Measurements from ENCODE around the gene SLC9A5. TPM values are rescaled to one million over a fixed set of nuclear protein-coding genes. Genes with fewer than 3 reads are reported as not detected.
A peak's percentile ranks its signal among the peaks of the same experiment; 100 is the strongest.

Gene SLC9A5
- total and polyA plus RNA-seq, 2 donors (not counting 3 experiments of a cell fraction or from before 2014, with no cell fraction given): 2.7 to 2.8 TPM

DNA sequence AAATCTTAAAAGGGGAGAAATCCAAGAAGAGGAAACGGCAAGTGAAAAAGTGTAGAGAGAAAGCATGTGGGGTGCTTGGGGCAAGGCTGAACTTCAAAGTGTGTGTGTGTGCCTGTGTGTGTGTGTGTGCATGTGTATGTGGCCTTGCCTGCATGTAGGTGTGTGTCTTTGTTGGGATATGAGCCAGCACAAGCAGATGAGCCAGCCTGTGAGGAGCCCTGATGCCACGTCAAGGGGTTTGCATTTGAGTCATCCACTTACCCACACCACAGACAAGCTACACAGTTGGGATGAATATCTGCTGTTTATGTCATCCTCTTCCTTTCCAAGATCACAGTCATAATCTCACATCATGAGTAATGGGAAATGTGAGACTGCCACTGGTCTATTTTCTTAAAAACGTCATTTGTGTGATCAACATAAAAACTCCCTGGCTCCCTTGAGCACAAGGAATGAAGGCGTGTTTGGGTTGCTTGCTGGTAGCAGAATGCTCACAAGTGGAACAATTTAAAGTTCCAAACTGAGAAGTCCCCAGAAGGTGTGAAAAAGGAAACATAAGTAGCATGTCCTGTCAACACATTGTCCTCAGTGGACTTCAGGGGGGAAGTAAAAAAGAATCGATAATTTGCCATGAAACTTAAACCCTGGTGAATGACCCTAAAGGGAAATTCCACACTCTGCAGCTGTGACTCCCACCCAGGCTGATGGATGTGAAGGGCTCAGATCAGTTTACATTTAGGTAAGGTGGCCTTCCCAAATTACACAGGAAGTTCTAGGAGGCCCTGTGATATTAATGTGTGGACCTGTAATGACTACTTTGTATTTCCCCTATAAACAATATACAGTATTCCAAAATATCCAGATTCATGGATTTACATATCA is 63.1 kb downstream of the SLC9A5 start:
- dilution Hi-C loops (cut with MboI; ENCODE audit: extremely low pct_ligation_motif_present, low sequenced_read_pairs): no loop called here
- CTCF ChIA-PET: interaction anchor here (1.0 to 2.2 kb wide), 4 partner anchors 15 to 88 kb away, joined by 3 to 14 read pairs (median 4); partner anchors contain the start of genes KCTD19 and LRRC36

More for the DNA sequence above, 63.1 kb downstream of the SLC9A5 start:
- H3K9me1 ChIP-seq (replicated peaks; ENCODE audit: control insufficient read depth, extremely low read depth, insufficient read depth, low read length): no peaks in the 10 kb centered on the region
- intact Hi-C loops (cut with micrococcal nuclease): loop anchor here (1.0 to 10.0 kb wide), 2 partner anchors 34 to 593 kb away; no protein-coding TSS in a partner anchor
- H3K27me3 ChIP-seq (ENCODE audit: control insufficient read depth in 2 of 2, insufficient read depth in 2 of 2, low read length in 2 of 2): no peaks in the 10 kb centered on the region
- POLR2A ChIA-PET: no interaction called here
- H3K9ac ChIP-seq (replicated peaks; ENCODE audit: extremely low read depth, insufficient read depth, low read length): peak overlapping the region; percentile 4
- H3K79me2 ChIP-seq (ENCODE audit: control insufficient read depth, insufficient read depth, low read length): no peaks in the 10 kb centered on the region
- H3K36me3 ChIP-seq (ENCODE audit: control insufficient read depth in 2 of 2, extremely low read depth in 1 of 2, insufficient read depth in 2 of 2, low read length in 2 of 2): no peaks in the 10 kb centered on the region
- peak; percentile 85 for FAIRE-seq
- peak; percentile 92 for DNase-seq (ENCODE audit: low read depth, low spot score)
- H2AFZ ChIP-seq (ENCODE audit: low read depth, low read length): peak overlapping the region; percentile 6
- H3K27ac ChIP-seq (ENCODE audit: insufficient read depth, low read depth, low read length): peak overlapping the region; percentile 72
- no peak overlapping the region for H3K4me3 ChIP-seq (replicated peaks in 1 of 3; ENCODE audit: insufficient read depth in 1 of 3, low read depth in 1 of 3, low read length in 3 of 3)
- no peaks in the 10 kb centered on the region for H4K20me1 ChIP-seq (replicated peaks; ENCODE audit: control insufficient read depth, extremely low read depth, insufficient read depth, low read length)
- no peaks in the 10 kb centered on the region for H3K9me3 ChIP-seq (replicated peaks; ENCODE audit: control insufficient read depth, insufficient read depth, low read length)
- H3K4me2 ChIP-seq (ENCODE audit: insufficient read depth, low read length): no peak overlapping the region
- TF ChIP-seq POLR2A (IDR thresholded peaks at IDR 0.05; ENCODE audit: low read depth, low read length): peak; percentile 36
- TF ChIP-seq POLR2AphosphoS5 (IDR thresholded peaks at IDR 0.05; ENCODE audit: insufficient read depth, low read depth, low read length): peak; percentile 59
- peak; percentile 79 for TF ChIP-seq GATA2 (IDR thresholded peaks at IDR 0.05; ENCODE audit: insufficient read depth, insufficient read length, low read depth, low read length)
- TF ChIP-seq, protein P1, sequence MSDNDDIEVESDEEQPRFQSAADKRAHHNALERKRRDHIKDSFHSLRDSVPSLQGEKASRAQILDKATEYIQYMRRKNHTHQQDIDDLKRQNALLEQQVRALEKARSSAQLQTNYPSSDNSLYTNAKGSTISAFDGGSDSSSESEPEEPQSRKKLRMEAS (IDR thresholded peaks at IDR 0.05; ENCODE audit: insufficient read depth, insufficient read length): no peak
- peak; percentile 92 for TF ChIP-seq JUN (IDR thresholded peaks at IDR 0.05; ENCODE audit: borderline replicate concordance, insufficient read depth, insufficient read length, low read depth)
- peak; percentile 19 for TF ChIP-seq MYC (IDR thresholded peaks at IDR 0.05; ENCODE audit: low read depth, low read length)
- TF ChIP-seq, protein P2, sequence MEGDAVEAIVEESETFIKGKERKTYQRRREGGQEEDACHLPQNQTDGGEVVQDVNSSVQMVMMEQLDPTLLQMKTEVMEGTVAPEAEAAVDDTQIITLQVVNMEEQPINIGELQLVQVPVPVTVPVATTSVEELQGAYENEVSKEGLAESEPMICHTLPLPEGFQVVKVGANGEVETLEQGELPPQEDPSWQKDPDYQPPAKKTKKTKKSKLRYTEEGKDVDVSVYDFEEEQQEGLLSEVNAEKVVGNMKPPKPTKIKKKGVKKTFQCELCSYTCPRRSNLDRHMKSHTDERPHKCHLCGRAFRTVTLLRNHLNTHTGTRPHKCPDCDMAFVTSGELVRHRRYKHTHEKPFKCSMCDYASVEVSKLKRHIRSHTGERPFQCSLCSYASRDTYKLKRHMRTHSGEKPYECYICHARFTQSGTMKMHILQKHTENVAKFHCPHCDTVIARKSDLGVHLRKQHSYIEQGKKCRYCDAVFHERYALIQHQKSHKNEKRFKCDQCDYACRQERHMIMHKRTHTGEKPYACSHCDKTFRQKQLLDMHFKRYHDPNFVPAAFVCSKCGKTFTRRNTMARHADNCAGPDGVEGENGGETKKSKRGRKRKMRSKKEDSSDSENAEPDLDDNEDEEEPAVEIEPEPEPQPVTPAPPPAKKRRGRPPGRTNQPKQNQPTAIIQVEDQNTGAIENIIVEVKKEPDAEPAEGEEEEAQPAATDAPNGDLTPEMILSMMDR (IDR thresholded peaks at IDR 0.05; ENCODE audit: extremely low read depth in 1 of 2, insufficient read depth in 1 of 2, low read depth in 1 of 2, low read length in 2 of 2): no peak
- no peak for TF ChIP-seq EZH2 (IDR thresholded peaks at IDR 0.05; ENCODE audit: borderline replicate concordance, low read depth, low read length, severe bottlenecking)
- TF ChIP-seq FOS (IDR thresholded peaks at IDR 0.05; ENCODE audit: borderline replicate concordance, insufficient read depth, low read length): peak; percentile 96
- H3K4me1 ChIP-seq (ENCODE audit: control insufficient read depth, extremely low read depth, insufficient read depth, low read length): peaks cover 12% of the 10 kb centered on the region
- BruUV-seq (replicated peaks): TSS peak; percentile 99

Data from endothelial cell of umbilical vein (primary cell).